Measurements from ENCODE around the gene ATP6V1D.

GRCh38 chr14:67357969-67358354 lies 1.6 kb downstream of the ATP6V1D start:
- TF ChIP-seq CTCF (conservative IDR thresholded peaks at IDR 0.05; ENCODE audit: low read depth, low read length) (no peak), EZH2 (IDR thresholded peaks at IDR 0.05; ENCODE audit: low read length, unreplicated experiment) (no peak), EZH2phosphoT487 (IDR thresholded peaks at IDR 0.05; ENCODE audit: borderline replicate concordance, low read length) (no peak)

All from PC-3 (cell line).